RWPE2 (cell line): ENCODE measurements around the gene KLC3.

Source experiments
- ATAC-seq: fragments of 200-7000 bp; cut with Tn5 transposase; 3 replicates; pipeline ENCODE4 v1.9.1; 2021; ENCODE audit warnings: low read depth
- DNase-seq: peaks from one replicate; pipeline ENCODE4 v3.0.0-alpha.2; 2020; ENCODE audit warnings: low spot score
- H3K27ac ChIP-seq: fragments of 450-650 bp; 2 replicates; pipeline ENCODE4 v1.5.1; 2017; ENCODE audit warnings: mild to moderate bottlenecking; ENCODE audit not compliant: poor library complexity, severe bottlenecking
- H3K27me3 ChIP-seq: fragments of 250-450 bp; sonication (Bioruptor Pico); 2 replicates; pipeline ENCODE4 v1.5.1; 2021; ENCODE audit warnings: mild to moderate bottlenecking, moderate library complexity; ENCODE audit not compliant: insufficient read depth, poor library complexity, severe bottlenecking
- H3K36me3 ChIP-seq: fragments of 250-450 bp; sonication (Bioruptor Pico); 2 replicates; pipeline ENCODE4 v1.5.1; 2020; ENCODE audit warnings: low read depth, mild to moderate bottlenecking, moderate library complexity
- H3K4me1 ChIP-seq: fragments of 250-450 bp; sonication (Bioruptor Pico); 2 replicates; pipeline ENCODE4 v1.5.1; 2021; ENCODE audit warnings: mild to moderate bottlenecking, moderate library complexity; ENCODE audit not compliant: insufficient read depth, poor library complexity, severe bottlenecking
- H3K4me3 ChIP-seq: fragments of 250-450 bp; sonication (Bioruptor Pico); 2 replicates; pipeline ENCODE4 v1.5.1; 2021; ENCODE audit warnings: mild to moderate bottlenecking, moderate library complexity; ENCODE audit not compliant: severe bottlenecking
- H3K9me3 ChIP-seq: fragments of 250-450 bp; sonication (Bioruptor Pico); 2 replicates; pipeline ENCODE4 v1.5.1; 2021; ENCODE audit warnings: mild to moderate bottlenecking, moderate library complexity; ENCODE audit not compliant: severe bottlenecking
- TF ChIP-seq, protein P1 (sequence below): fragments of 450-650 bp; IDR thresholded peaks from one replicate; pipeline ENCODE4 v1.5.1; 2017; ENCODE audit warnings: mild to moderate bottlenecking, moderate library complexity; ENCODE audit not compliant: poor library complexity, severe bottlenecking

KLC3 gene

DNA sequence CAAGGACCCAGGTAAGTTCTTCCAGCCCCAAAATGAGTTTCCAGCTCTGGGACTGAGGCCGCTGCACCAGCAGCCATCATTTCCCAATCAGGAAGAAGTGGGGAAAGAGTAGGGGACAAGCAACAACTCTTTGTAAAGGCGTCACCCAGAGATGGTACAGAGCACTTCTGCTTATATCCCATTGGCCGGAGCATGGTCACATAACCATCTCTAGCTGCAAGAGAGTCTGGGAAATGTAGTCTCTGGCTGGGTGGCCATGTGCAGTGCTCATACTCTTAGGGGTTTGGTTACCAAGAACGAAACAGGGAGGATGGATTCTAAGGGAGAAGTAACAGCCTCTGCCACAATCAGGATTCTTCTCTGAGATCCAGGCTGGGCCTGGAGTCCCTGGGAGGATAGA is 44.2 kb upstream of the KLC3 start:
- H3K9me3 ChIP-seq = no peaks in the 10 kb centered on the region
- DNase-seq (no peak), ATAC-seq (no peak)
- no peak overlapping the region for H3K4me3 ChIP-seq
- H3K27me3 ChIP-seq = no peaks in the 10 kb centered on the region
- TF ChIP-seq, protein P1, sequence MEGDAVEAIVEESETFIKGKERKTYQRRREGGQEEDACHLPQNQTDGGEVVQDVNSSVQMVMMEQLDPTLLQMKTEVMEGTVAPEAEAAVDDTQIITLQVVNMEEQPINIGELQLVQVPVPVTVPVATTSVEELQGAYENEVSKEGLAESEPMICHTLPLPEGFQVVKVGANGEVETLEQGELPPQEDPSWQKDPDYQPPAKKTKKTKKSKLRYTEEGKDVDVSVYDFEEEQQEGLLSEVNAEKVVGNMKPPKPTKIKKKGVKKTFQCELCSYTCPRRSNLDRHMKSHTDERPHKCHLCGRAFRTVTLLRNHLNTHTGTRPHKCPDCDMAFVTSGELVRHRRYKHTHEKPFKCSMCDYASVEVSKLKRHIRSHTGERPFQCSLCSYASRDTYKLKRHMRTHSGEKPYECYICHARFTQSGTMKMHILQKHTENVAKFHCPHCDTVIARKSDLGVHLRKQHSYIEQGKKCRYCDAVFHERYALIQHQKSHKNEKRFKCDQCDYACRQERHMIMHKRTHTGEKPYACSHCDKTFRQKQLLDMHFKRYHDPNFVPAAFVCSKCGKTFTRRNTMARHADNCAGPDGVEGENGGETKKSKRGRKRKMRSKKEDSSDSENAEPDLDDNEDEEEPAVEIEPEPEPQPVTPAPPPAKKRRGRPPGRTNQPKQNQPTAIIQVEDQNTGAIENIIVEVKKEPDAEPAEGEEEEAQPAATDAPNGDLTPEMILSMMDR = no peak
- peaks cover 4% of the 10 kb centered on the region for H3K4me1 ChIP-seq
- H3K36me3 ChIP-seq = peaks cover 3% of the 10 kb centered on the region
- no peak overlapping the region for H3K27ac ChIP-seq

DNA sequence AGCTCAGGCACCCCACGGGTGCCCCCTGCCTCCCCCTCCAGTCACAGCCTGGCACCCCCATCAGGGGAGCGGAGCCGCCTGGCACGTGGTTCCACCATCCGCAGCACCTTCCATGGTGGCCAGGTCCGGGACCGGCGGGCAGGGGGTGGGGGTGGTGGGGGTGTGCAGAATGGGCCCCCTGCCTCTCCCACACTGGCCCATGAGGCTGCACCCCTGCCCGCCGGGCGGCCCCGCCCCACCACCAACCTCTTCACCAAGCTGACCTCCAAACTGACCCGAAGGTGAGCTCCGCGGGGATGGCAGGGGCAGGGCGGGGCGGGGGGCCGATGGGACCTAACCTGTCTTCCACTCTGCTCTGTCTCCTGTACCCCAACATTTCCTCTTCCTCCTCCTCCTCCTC is 42.9 kb upstream of the KLC3 start:
- Histone ChIP-seq H3K4me3 (no peak overlapping the region), H3K27me3 (no peaks in the 10 kb centered on the region), H3K4me1 (peaks cover 4% of the 10 kb centered on the region), H3K9me3 (no peaks in the 10 kb centered on the region), H3K36me3 (peaks cover 3% of the 10 kb centered on the region), H3K27ac (no peak overlapping the region)
- no peak for ATAC-seq
- TF ChIP-seq, protein P1 = no peak
- DNase-seq = no peak

DNA sequence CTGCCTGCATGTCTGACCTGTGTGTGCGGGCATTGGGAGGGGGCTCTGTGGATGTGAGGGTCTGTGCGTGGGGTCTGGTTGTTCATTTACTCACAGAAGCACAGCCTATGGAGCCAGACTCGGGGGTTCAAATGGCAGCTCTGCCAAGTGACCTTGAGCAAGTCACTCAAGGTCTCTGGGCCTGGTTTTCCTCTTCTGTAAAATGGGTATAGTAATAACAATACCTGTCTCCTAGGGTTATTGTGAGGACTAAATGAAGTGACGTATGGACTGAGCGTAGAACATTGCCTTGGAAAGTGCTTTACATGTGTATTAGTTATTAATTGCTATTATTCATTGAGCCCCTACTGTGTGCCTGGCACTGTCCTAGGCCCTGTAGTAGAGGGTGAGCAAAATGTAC is 42.3 kb upstream of the KLC3 start:
- no peak overlapping the region for H3K4me3 ChIP-seq
- H3K27me3 ChIP-seq = no peaks in the 10 kb centered on the region
- no peak overlapping the region for H3K27ac ChIP-seq
- H3K4me1 ChIP-seq = peaks cover 4% of the 10 kb centered on the region
- DNase-seq = no peak
- ATAC-seq = no peak
- H3K9me3 ChIP-seq = no peaks in the 10 kb centered on the region
- TF ChIP-seq, protein P1 = no peak
- peaks cover 3% of the 10 kb centered on the region for H3K36me3 ChIP-seq

DNA sequence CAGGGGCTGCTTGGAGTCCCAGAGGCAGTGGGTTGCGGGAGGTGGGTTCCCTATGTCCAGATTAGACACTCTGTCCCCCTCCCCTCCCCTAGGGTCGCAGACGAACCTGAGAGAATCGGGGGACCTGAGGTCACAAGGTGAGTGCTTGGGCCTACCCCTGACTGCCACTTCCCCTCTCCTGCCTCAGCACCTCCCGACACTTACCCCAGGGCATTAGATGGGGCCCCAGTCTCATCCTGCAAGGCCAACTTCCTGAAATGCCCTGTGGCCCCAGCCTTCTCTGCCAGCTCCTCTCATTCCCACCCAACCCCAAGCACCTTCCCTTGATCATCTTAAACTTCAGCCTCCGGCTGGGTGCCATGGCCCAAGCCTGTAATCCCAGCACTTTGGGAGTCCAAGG is 40.8 kb upstream of the KLC3 start:
- Histone ChIP-seq H3K27me3 (no peaks in the 10 kb centered on the region), H3K9me3 (no peaks in the 10 kb centered on the region), H3K4me3 (no peak overlapping the region), H3K4me1 (no peaks in the 10 kb centered on the region), H3K36me3 (peaks cover 3% of the 10 kb centered on the region), H3K27ac (no peak overlapping the region)
- ATAC-seq (no peak), DNase-seq (no peak)
- TF ChIP-seq, protein P1 = no peak

DNA sequence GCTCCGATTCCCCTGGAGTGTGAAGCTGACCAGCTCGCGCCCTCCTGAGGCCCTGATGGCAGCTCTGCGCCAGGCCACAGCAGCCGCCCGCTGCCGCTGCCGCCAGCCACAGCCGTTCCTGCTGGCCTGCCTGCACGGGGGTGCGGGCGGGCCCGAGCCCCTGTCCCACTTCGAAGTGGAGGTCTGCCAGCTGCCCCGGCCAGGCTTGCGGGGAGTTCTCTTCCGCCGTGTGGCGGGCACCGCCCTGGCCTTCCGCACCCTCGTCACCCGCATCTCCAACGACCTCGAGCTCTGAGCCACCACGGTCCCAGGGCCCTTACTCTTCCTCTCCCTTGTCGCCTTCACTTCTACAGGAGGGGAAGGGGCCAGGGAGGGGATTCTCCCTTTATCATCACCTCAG is 38.1 kb upstream of the KLC3 start:
- Histone ChIP-seq H3K27ac (no peak overlapping the region), H3K4me3 (no peak overlapping the region), H3K36me3 (peaks cover 3% of the 10 kb centered on the region; the same call in 1 of the 2 replicates), H3K27me3 (no peaks in the 10 kb centered on the region), H3K9me3 (no peaks in the 10 kb centered on the region), H3K4me1 (peaks cover 4% of the 10 kb centered on the region)
- ATAC-seq = no peak
- no peak for DNase-seq
- TF ChIP-seq, protein P1 = no peak
